Body of pancreas (tissue), 4 donors: Measurements from ENCODE around the gene PRDM16. TPM values are rescaled to one million over a fixed set of nuclear protein-coding genes. Genes with fewer than 3 reads are reported as not detected.

Source experiments
- ATAC-seq: fragments of 150-250 bp; one replicate; pipeline ENCODE4 v1.9.1; 2016
- DNase-seq, 4 donors: peaks; one replicate each; pipeline ENCODE4 v3.0.0-alpha.2; 2019
- H3K27ac ChIP-seq, 4 donors: fragments of 200-600 bp; sonication (generic); 1 replicate in 3 of 4; 2 replicates in 1 of 4; pipeline versions ENCODE4 v1.5.1 to v1.6.1; 2016 to 2019; ENCODE audit warnings: mild to moderate bottlenecking in 1 of 4, mixed read lengths in 1 of 4, moderate library complexity in 1 of 4
- H3K27me3 ChIP-seq, 2 donors: fragments of 200-600 bp; sonication (generic); one replicate each; pipeline ENCODE4 v1.6.0; 2016; ENCODE audit warnings: mild to moderate bottlenecking in 1 of 2
- H3K36me3 ChIP-seq, 2 donors: fragments of 200-600 bp; sonication (generic); replicated peaks in 1 of 2; 2 replicates each; pipeline ENCODE4 v1.5.1; 2016; ENCODE audit warnings: low read depth in 2 of 2; ENCODE audit not compliant: insufficient read depth in 1 of 2
- H3K4me1 ChIP-seq: fragments of 200-600 bp; sonication (generic); one replicate; pipeline ENCODE4 v1.6.0; 2016
- H3K4me3 ChIP-seq, 2 donors: fragments of 200-600 bp; sonication (generic); 1 replicate in 1 of 2; 2 replicates in 1 of 2; pipeline ENCODE4 v1.5.1; 2016 to 2019
- H3K9me3 ChIP-seq, 3 donors: fragments of 200-600 bp; sonication (generic); 1 replicate in 2 of 3; 2 replicates in 1 of 3; pipeline ENCODE4 v1.5.1; 2016
- POLR2A ChIP-seq, 3 donors: fragments of 450-650 bp; IDR thresholded peaks; one replicate each; pipeline ENCODE4 v1.6.1; 2016; ENCODE audit warnings: antibody characterized with exemption in 3 of 3, mild to moderate bottlenecking in 2 of 3
- WGBS, 2 donors: methylation state at CpG; one replicate each; pipeline ENCODE4 v1.1.5; 2017; 5-methylcytosine and 5-hydroxymethylcytosine counted together
- intact Hi-C: fragments of 100-400 bp; cut with DNase I; formaldehyde crosslinking; loops from one replicate; pipeline ENCODE4 v1.15.1; 2023
- total RNA-seq, 2 donors: library from RNA; depleted of rRNA; stranded (reverse); fragments of >200 nt; gene quantifications; one replicate each; pipeline ENCODE4 v1.1.0, GENCODE V29; 2016
- TF ChIP-seq, protein P1 (sequence below), 7 experiments: fragments of 450-650 bp in 4 of 7; fragments of 200-600 bp in 3 of 7; sonication (generic) in 3 of 7; IDR thresholded peaks; one replicate each; pipeline ENCODE4 v1.5.1; 2016 to 2019; ENCODE audit warnings: antibody characterized with exemption in 7 of 7

Gene PRDM16
- total RNA-seq, 2 donors from 2014 or later, result 15.2 to 16.6 TPM

DNA sequence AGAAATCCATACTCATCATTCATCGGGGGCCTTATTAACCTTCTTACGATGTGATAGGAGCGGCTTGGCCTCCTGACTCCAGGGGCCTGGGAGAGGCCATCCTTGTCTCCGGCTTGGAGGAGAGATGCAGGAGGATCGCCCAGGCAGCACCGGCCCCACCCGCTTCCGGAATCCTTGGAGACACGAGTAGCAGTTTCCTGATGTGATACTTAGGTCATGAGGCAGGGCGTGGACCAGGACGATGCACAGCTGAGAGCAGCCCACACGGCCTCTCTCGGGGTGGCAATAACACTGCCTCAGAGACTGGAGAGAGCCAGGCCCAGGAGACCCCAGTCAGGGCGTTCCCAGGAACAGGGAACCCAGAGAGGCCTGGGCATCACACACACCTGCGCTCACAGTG, 221.9 kb downstream of the PRDM16 start:
- Histone ChIP-seq H3K4me3 (no peak overlapping the region), H3K27me3 (no peaks in the 10 kb centered on the region), H3K9me3 (no peaks in the 10 kb centered on the region), H3K36me3 (no peaks in the 10 kb centered on the region), H3K4me1 (peaks cover 11% of the 10 kb centered on the region), H3K27ac (no peak overlapping the region)
- 82 to 96% methylated on average over 9 to 15 of the region's 15 CpGs for WGBS, 2 donors
- no peak for TF ChIP-seq POLR2A (IDR thresholded peaks at IDR 0.05)
- TF ChIP-seq, protein P1, sequence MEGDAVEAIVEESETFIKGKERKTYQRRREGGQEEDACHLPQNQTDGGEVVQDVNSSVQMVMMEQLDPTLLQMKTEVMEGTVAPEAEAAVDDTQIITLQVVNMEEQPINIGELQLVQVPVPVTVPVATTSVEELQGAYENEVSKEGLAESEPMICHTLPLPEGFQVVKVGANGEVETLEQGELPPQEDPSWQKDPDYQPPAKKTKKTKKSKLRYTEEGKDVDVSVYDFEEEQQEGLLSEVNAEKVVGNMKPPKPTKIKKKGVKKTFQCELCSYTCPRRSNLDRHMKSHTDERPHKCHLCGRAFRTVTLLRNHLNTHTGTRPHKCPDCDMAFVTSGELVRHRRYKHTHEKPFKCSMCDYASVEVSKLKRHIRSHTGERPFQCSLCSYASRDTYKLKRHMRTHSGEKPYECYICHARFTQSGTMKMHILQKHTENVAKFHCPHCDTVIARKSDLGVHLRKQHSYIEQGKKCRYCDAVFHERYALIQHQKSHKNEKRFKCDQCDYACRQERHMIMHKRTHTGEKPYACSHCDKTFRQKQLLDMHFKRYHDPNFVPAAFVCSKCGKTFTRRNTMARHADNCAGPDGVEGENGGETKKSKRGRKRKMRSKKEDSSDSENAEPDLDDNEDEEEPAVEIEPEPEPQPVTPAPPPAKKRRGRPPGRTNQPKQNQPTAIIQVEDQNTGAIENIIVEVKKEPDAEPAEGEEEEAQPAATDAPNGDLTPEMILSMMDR (IDR thresholded peaks at IDR 0.05), result no peak
- DNase-seq, result no peak
- ATAC-seq, result no peak
- intact Hi-C loops, result no loop called here

DNA sequence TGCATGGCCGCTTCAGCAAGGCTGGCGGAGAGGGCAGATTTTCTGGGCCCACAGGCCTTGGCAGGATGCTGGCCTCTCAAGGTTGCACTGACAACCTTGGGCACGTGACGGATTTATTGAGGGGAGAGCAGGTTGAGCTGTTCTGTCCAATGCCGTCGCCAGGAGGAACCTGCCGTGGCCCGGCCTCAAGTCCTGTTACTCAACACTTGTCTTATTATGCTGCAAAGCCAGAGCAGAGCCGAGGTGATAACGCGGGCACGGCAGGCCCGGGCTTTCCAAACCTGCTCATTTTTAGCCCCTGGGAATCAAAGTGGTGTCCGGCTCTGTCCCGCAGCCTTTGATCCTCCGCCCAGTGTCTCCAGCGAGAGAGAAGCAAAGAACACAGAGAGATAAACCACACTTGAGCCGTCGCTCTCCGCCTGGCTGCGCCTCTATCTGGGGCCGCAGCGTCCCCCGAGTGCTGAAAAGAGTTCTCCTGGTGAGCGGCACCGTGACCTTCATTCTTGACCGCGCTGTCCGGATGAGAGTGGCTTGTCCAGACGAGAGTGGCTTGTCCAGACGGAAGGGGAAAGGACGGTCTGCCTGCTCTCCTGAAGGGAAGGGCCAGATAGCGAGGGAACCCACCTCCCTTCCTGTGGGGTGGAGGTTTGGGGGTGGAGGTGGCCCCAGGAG, 223.2 kb downstream of the PRDM16 start:
- DNase-seq, result peak in 3 of 4 donors; percentile 40 to 56 (median 42)

GRCh38 chr1:3292868-3293562, 224.0 kb downstream of the PRDM16 start:
- no peak for ATAC-seq
- H3K36me3 ChIP-seq, result no peaks in the 10 kb centered on the region
- peak overlapping the region in 1 of 4 donors; percentile 6 for H3K27ac ChIP-seq
- no peak for TF ChIP-seq POLR2A (IDR thresholded peaks at IDR 0.05)
- TF ChIP-seq, protein P1 (IDR thresholded peaks at IDR 0.05), result no peak
- WGBS, 2 donors, result 82 to 83% methylated on average over 23 to 26 of the region's 26 CpGs
- H3K4me3 ChIP-seq, result no peak overlapping the region
- H3K27me3 ChIP-seq, result no peaks in the 10 kb centered on the region
- DNase-seq, result no peak
- peaks cover 11% of the 10 kb centered on the region for H3K4me1 ChIP-seq
- H3K9me3 ChIP-seq, result no peaks in the 10 kb centered on the region
- intact Hi-C loops, result no loop called here

More for the DNA sequence above, 223.2 kb downstream of the PRDM16 start:
- Histone ChIP-seq H3K4me1 (peaks cover 11% of the 10 kb centered on the region), H3K9me3 (no peaks in the 10 kb centered on the region), H3K4me3 (no peak overlapping the region), H3K27ac (peak overlapping the region in 2 of 4 donors; percentile 6 to 44), H3K27me3 (no peaks in the 10 kb centered on the region), H3K36me3 (no peaks in the 10 kb centered on the region)
- 63 to 82% methylated on average over 17 to 33 of the region's 33 CpGs for WGBS, 2 donors
- ATAC-seq, result peak; percentile 47
- intact Hi-C loops, result no loop called here
- no peak for TF ChIP-seq POLR2A (IDR thresholded peaks at IDR 0.05)
- TF ChIP-seq, protein P1 (IDR thresholded peaks at IDR 0.05), result peak in 1 of 7 experiments; percentile 6

- WGBS, 2 donors, result 88 to 93% methylated on average over 16 to 23 of the region's 23 CpGs
- Histone ChIP-seq H3K4me3 (no peak overlapping the region), H3K27ac (no peak overlapping the region), H3K9me3 (no peaks in the 10 kb centered on the region), H3K27me3 (no peaks in the 10 kb centered on the region), H3K36me3 (no peaks in the 10 kb centered on the region), H3K4me1 (peaks cover 11% of the 10 kb centered on the region)
- ATAC-seq (no peak), DNase-seq (no peak)
- TF ChIP-seq, protein P1 (IDR thresholded peaks at IDR 0.05), result no peak
- TF ChIP-seq POLR2A (IDR thresholded peaks at IDR 0.05), result no peak
- intact Hi-C loops, result no loop called here
Observed at GRCh38 chr1:3293563-3294080, 224.6 kb downstream of the PRDM16 start.
